Erythroblast (primary cell): Measurements from ENCODE around the gene TUBB6.

Experiments used
- DNase-seq, 2 experiments: peaks; one replicate each; lab custom pipeline; 2025; lab: John Stamatoyannopoulos, UW
- GATA1 ChIP-seq: IDR thresholded peaks from 2 replicates; pipeline ENCODE4 v1.6.1; 2011; ENCODE audit warnings: low read depth, mild to moderate bottlenecking, control low read depth, low read length, moderate library complexity
- POLR2A ChIP-seq: IDR thresholded peaks from 2 replicates; pipeline ENCODE4 v1.6.1; 2011; ENCODE audit warnings: mild to moderate bottlenecking, low read length

The TUBB6 gene

DNA sequence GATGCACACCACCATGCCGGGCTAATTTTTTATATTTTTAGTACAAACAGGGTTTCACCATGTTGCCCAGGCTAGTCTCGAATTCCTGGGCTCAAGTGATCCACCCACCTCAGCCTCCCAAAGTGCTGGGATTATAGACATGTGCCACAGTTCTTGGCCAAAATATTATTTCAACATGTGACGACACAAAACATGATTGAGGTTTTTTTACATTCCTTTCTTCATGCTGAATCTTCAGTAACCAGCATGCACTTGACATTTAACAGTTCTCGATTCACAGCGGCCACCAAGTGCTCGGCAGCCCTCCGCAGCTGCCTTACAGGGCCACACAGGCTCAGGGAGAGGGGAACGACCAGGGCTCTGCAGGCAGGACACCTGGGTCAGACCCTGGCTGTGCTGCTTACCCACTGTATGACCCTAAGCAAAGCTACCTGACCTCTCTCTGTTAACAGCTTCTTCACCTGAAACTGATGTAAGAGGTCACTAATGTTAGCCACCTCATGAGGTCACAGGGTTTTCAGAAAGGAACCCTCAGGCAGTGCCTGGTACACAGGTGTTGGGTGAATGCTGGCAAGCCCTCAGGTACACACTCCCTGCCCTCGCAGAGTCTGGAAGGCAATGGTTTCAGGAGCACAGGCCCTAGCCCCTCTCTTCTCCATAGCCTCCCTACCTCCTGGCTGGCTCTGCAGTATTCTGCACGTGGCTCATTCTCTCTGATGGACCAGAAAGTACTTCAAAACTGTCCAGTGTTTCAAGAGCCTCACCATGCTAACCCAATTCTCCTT lies 25.7 kb downstream of the TUBB6 start:
- DNase-seq: no peak
- TF ChIP-seq GATA1 (no peak), POLR2A (no peak)

DNA sequence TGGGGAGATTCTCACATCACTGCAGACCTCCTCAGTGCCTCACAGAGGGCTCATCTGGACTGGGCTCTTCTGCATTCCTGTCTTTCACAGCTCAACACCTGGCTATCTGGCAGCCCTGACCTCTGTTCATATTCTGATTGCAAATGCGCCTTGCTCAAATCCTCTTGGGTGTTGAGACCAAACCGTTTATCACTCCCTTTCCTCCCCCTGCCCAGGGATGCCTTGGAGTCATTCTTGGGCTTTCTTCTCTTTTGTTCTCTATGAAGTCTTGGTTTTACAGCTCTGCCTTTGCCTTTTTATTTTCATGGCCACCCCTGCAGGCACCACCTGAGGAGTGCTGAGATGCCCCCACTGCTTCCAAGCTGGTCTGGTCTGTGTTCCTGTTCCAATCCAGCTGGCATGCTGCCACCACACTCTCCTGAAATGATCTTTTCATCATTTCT lies 26.3 kb downstream of the TUBB6 start:
- no peak for DNase-seq
- TF ChIP-seq POLR2A (no peak), GATA1 (no peak)

- DNase-seq: no peak
- TF ChIP-seq POLR2A (no peak), GATA1 (no peak)
These were observed 26.8 kb downstream of the TUBB6 start for GRCh38 chr18:12334863-12335262.

DNA sequence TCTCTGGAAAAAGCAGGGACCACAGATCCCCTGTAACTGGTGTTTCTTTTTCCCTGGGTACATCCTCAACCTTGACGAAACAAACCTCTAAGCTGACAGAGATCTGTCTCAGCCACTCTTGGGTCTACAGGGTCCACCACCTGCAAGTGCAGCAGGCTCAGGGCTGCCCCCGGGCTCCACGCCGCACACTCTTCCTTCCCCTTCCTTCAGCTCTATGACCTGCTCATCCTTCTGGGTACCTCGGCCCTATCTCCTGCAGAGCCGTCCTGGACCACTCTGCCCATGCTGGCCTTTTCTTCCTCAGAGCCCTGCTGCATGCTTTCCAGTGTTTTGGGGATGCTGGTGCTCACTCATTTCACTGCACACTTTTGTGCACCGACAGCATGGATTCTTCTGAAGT lies 27.5 kb downstream of the TUBB6 start:
- DNase-seq: no peak
- TF ChIP-seq GATA1 (no peak), POLR2A (no peak)

GRCh38 chr18:12336171-12336613 lies 28.2 kb downstream of the TUBB6 start:
- TF ChIP-seq GATA1 (no peak), POLR2A (no peak)
- DNase-seq: no peak

GRCh38 chr18:12336887-12337286 lies 28.8 kb downstream of the TUBB6 start:
- TF ChIP-seq POLR2A (peak; percentile 8), GATA1 (no peak)
- DNase-seq: no peak

GRCh38 chr18:12338382-12338781 lies 30.3 kb downstream of the TUBB6 start:
- no peak for TF ChIP-seq POLR2A
- TF ChIP-seq GATA1: no peak

GRCh38 chr18:12340945-12341660 lies 33.1 kb downstream of the TUBB6 start:
- TF ChIP-seq GATA1: no peak
- TF ChIP-seq POLR2A: no peak

More at GRCh38 chr18:12338382-12338781, 30.3 kb downstream of the TUBB6 start:
- no peak for DNase-seq

GRCh38 chr18:12342661-12343060 lies 34.6 kb downstream of the TUBB6 start:
- TF ChIP-seq POLR2A: no peak
- TF ChIP-seq GATA1: no peak

More at GRCh38 chr18:12340945-12341660, 33.1 kb downstream of the TUBB6 start:
- no peak for DNase-seq

GRCh38 chr18:12345491-12346239 lies 37.6 kb downstream of the TUBB6 start:
- TF ChIP-seq POLR2A (no peak), GATA1 (no peak)
- DNase-seq: no peak

More at GRCh38 chr18:12342661-12343060, 34.6 kb downstream of the TUBB6 start:
- DNase-seq: no peak

DNA sequence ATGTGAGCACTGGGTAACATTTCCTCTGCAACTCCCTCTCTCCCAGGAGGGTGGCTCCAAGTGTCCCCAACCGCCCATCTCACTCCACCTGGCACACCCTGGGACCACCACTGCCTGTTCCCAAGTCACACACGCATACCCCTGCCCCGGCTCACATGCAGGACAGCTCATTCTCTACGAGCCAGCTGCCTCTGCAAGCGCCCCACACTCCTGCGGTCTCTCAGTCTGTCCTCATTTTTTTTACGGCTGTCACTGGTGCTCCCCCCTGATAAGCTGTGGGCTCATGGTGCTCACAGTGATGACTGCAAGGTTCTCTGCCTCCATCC lies 38.2 kb downstream of the TUBB6 start:
- TF ChIP-seq POLR2A: no peak
- TF ChIP-seq GATA1: no peak
- DNase-seq: no peak

GRCh38 chr18:12347895-12348294 lies 39.9 kb downstream of the TUBB6 start:
- TF ChIP-seq GATA1 (no peak), POLR2A (no peak)
- no peak for DNase-seq

GRCh38 chr18:12352188-12352587 lies 44.1 kb downstream of the TUBB6 start:
- TF ChIP-seq GATA1 (no peak), POLR2A (no peak)
- DNase-seq: no peak
